ENCODE data around the gene ZNF202. TPM values are rescaled to one million over a fixed set of nuclear protein-coding genes. Genes with fewer than 3 reads are reported as not detected.
"Not testable (repeated sequence)": the region's sequence is repeated elsewhere in the genome, so short reads cannot be mapped to it uniquely, and the experiment has no call there.

ZNF202 gene
- total RNA-seq, 1 donor from 2014 or later = 29.6 TPM

DNA sequence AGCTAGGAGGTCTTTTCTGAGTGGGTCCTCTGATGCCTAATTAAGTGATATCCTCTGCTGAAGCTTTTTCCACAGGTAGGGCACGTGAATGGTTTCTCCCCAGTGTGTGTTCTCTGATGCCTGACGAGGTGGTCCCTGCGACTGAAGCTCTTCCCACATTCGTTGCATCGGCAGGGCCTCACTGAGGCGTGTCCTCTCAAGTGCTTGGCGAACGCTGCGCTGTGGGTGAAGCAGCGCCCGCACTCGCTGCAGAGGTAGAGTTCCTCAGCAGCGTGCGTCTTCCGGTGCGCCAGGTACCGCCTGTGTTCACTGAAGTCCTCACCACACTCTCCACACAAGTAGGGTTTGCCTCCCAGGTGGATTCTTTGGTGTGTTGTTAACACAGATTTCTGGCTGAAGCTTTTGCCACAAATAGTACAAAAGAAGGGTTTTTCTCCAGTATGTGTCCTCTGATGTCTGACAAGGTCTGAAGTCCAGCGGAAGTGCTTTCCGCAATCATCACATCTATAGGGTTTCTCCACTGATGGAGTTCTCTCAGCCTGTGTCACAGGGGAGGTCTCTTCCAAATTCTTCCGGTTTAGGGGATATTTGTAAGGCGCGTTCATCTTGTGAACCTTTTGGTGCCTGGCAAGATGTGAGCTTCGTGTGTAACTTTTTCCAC is 15.3 kb downstream of the ZNF202 start:
- Mint-ChIP-seq H3K4me3 (ENCODE audit: low read depth) (no peak overlapping the region), H3K36me3 (ENCODE audit: insufficient read depth) (peaks cover 63% of the 10 kb centered on the region), H3K27ac (no peak overlapping the region), H3K4me1 (ENCODE audit: low read depth) (no peaks in the 10 kb centered on the region), H3K27me3 (no peaks in the 10 kb centered on the region), H3K9me3 (ENCODE audit: low read depth) (peaks cover 4% of the 10 kb centered on the region)
- TF ChIP-seq, protein P1, sequence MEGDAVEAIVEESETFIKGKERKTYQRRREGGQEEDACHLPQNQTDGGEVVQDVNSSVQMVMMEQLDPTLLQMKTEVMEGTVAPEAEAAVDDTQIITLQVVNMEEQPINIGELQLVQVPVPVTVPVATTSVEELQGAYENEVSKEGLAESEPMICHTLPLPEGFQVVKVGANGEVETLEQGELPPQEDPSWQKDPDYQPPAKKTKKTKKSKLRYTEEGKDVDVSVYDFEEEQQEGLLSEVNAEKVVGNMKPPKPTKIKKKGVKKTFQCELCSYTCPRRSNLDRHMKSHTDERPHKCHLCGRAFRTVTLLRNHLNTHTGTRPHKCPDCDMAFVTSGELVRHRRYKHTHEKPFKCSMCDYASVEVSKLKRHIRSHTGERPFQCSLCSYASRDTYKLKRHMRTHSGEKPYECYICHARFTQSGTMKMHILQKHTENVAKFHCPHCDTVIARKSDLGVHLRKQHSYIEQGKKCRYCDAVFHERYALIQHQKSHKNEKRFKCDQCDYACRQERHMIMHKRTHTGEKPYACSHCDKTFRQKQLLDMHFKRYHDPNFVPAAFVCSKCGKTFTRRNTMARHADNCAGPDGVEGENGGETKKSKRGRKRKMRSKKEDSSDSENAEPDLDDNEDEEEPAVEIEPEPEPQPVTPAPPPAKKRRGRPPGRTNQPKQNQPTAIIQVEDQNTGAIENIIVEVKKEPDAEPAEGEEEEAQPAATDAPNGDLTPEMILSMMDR (IDR thresholded peaks at IDR 0.05; ENCODE audit: unreplicated experiment) = no peak
- DNase-seq (ENCODE audit: low spot score, unreplicated experiment) = no peak

DNA sequence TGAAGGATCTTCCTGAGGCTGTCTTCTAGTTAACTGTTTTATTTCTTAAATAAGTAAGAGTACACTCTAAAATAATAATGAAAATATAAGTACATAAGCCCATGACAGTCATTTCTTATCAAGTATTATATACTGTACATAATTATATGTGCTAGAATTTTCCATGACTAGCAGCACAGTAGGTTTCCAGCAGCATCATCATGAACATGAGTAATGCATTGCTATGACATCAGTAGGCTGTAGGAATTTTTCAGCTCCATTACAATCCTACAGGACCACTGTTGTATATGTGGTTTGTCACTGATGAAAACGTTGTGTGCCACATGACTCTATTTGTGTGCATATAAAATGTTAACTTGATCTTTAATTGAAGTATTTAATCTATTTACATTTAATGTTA is 22.0 kb downstream of the ZNF202 start:
- no peak overlapping the region for H3K27ac Mint-ChIP-seq
- H3K36me3 Mint-ChIP-seq (ENCODE audit: insufficient read depth) = peaks cover 9% of the 10 kb centered on the region
- no peak overlapping the region for H3K4me3 Mint-ChIP-seq (ENCODE audit: low read depth)
- H3K9me3 Mint-ChIP-seq (ENCODE audit: low read depth) = no peaks in the 10 kb centered on the region
- TF ChIP-seq, protein P1 (IDR thresholded peaks at IDR 0.05; ENCODE audit: unreplicated experiment) = no peak
- no peaks in the 10 kb centered on the region for H3K4me1 Mint-ChIP-seq (ENCODE audit: low read depth)
- H3K27me3 Mint-ChIP-seq = no peaks in the 10 kb centered on the region
- DNase-seq (ENCODE audit: low spot score, unreplicated experiment) = no peak

- Mint-ChIP-seq H3K9me3 (ENCODE audit: low read depth) (no peaks in the 10 kb centered on the region), H3K36me3 (ENCODE audit: insufficient read depth) (peaks cover 5% of the 10 kb centered on the region), H3K27me3 (no peaks in the 10 kb centered on the region), H3K4me3 (ENCODE audit: low read depth) (no peak overlapping the region), H3K4me1 (ENCODE audit: low read depth) (no peaks in the 10 kb centered on the region), H3K27ac (no peak overlapping the region)
- TF ChIP-seq, protein P1 (IDR thresholded peaks at IDR 0.05; ENCODE audit: unreplicated experiment) = no peak
- DNase-seq (ENCODE audit: low spot score, unreplicated experiment) = no peak
Measured at GRCh38 chr11:123718469-123718868, 23.0 kb downstream of the ZNF202 start.

DNA sequence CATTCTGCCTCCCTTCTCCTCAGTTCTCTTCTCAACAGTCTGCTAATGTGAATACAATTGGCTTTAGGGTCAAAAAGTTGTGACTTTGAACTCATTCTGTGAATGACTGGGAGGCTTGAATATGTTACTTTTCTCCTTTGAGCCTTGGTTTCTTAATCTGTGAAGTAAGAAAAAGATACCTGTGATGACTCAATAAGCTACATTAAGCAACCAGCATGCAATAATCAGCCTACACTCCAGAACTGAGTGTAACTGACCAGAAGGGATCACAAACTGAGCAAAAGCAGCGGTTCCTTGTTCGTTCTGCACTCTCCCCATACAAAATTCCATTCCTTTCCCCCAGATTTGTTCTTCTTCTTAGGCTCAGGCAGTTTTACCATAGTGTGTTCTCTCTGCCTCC is 23.4 kb downstream of the ZNF202 start:
- peaks cover 1% of the 10 kb centered on the region for H3K36me3 Mint-ChIP-seq (ENCODE audit: insufficient read depth)
- H3K27ac Mint-ChIP-seq = no peak overlapping the region
- no peaks in the 10 kb centered on the region for H3K27me3 Mint-ChIP-seq
- no peak overlapping the region for H3K4me3 Mint-ChIP-seq (ENCODE audit: low read depth)
- DNase-seq (ENCODE audit: low spot score, unreplicated experiment) = no peak
- no peaks in the 10 kb centered on the region for H3K9me3 Mint-ChIP-seq (ENCODE audit: low read depth)
- H3K4me1 Mint-ChIP-seq (ENCODE audit: low read depth) = no peaks in the 10 kb centered on the region
- TF ChIP-seq, protein P1 (IDR thresholded peaks at IDR 0.05; ENCODE audit: unreplicated experiment) = no peak

DNA sequence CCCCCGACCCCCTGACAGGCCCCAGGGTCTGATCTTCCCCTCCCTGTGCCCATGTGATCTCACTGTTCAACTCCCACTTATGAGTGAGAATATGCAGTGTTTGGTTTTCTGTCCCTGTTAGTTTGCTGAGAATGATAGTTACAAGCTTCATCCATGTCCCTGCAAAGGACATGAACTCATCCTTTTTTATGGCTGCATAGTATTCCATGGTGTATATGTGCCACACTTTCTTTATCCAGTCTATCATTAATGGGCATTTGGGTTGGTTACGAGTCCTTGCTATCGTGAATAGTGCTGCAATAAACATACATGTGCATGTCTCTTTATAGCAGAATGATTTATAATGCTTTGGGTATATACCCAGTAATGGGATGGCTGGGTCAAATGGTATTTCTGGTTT is 28.8 kb downstream of the ZNF202 start:
- H3K4me1 Mint-ChIP-seq (ENCODE audit: low read depth); H3K9me3 Mint-ChIP-seq (ENCODE audit: low read depth); H3K36me3 Mint-ChIP-seq (ENCODE audit: insufficient read depth); DNase-seq (ENCODE audit: low spot score, unreplicated experiment); H3K4me3 Mint-ChIP-seq (ENCODE audit: low read depth); H3K27ac Mint-ChIP-seq; H3K27me3 Mint-ChIP-seq: not testable (repeated sequence)

DNA sequence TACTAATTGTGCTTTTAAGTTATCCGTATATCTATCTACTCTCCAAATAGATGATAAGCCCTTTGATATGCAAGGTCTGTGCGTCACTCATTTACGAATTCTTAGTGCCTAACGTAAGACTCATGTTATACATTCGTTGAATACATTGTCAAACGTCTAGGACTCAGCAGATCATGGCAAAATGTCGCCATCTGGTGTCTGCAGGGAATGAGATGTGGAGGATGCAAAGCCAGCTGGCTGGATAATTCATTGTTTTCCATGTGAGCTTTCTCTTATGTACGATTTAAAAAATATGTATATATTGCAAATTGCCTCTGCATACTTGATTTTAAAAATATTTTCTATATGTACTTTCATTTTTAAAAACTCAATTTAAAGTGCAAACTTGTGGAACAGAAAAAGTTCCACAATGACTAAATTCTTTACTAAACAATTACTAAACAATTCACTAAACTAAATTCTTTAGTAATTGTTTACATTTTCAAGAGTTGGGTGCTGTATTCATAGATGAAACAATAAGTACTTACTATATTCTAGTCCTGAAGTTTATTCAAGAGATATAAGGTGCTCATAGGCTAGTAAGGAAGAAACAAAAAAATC is 33.8 kb downstream of the ZNF202 start:
- TF ChIP-seq, protein P1 (IDR thresholded peaks at IDR 0.05; ENCODE audit: unreplicated experiment) = peak; percentile 89
- Mint-ChIP-seq H3K4me3 (ENCODE audit: low read depth) (no peak overlapping the region), H3K36me3 (ENCODE audit: insufficient read depth) (no peaks in the 10 kb centered on the region), H3K27me3 (no peaks in the 10 kb centered on the region), H3K9me3 (ENCODE audit: low read depth) (no peaks in the 10 kb centered on the region), H3K4me1 (ENCODE audit: low read depth) (peaks cover 1% of the 10 kb centered on the region), H3K27ac (peak overlapping the region; percentile 76)
- peak; percentile 38 for DNase-seq (ENCODE audit: low spot score, unreplicated experiment)
